Activated CD4-positive, alpha-beta T cell treated with anti-CD3 and anti-CD28 coated beads for 48 hours (primary cell): ENCODE data around the gene OPA3.

Experiments
- DNase-seq: peaks from one replicate; pipeline ENCODE4 v3.0.0-alpha.2; 2020

OPA3 gene

GRCh38 chr19:45500918-45501729, 83.5 kb downstream of the OPA3 start:
- no peak for DNase-seq

DNA sequence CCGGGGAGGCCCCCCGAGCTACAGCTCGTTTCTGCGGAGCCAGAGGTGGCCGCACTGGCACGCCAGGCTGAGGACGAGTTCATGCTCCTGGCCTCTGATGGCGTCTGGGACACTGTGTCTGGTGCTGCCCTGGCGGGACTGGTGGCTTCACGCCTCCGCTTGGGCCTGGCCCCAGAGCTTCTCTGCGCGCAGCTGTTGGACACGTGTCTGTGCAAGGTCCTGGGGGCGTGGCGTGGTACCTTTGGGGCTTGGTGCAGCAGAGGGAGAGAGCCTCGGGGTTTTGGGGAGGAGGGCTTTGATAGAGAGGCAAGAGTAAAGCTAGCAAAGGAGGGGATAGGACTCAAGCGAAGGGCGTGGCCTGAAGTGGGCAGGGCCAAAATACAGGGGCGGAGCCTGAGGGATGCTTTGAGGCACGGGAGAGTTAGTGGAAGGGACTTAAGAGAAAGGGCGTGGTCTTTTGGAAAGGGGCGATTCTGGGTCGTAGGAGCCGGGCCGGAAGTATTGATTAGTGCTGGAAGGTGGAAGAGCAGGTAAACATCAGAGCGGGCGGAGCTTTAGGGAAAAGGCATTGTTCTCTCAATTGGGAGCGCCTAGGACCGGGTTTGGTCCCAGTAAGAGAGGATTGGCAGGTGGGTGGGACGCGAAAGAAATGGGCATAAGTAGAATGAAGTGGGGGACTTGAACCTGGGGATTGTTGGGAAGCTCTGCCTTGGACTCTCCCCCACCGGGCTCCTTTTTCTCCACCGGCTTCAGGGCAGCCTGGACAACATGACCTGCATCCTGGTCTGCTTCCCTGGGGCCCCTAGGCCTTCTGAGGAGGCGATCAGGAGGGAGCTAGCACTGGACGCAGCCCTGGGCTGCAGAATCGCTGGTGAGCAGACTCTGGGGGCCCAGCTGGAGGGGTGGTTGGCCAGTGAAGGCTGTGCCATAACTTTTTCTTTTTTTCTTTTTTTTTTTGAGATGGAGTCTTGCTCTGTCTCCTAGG, 85.1 kb downstream of the OPA3 start:
- peak; percentile 88 for DNase-seq

GRCh38 chr19:45498411-45499195, 86.0 kb downstream of the OPA3 start, which contains the start of gene PPM1N:
Gene PPM1N, plus strand, starts transcription at chr19:45498443. Its CDS starts 30 bp downstream, at chr19:45498473.
- DNase-seq, result peak; percentile 74

DNA sequence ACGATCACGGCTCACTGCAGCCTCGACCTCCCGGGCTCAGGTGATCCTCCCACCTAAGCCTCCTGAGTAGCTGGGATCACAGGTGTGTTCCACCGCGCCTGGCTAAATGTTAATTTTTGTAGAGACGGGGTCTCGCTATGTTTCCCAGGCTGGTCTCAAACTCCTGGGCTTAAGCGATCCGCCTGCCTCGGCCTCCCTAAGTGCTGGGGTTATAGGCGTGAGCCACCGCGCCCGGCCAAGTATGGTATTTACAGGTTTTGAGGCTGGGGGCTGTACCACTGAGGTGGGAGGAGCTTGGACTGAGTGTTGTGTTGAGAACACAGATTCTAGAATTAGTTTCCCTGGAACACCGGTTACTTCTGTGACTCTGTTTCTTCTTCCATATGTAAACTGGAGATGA, 86.8 kb downstream of the OPA3 start:
- no peak for DNase-seq

GRCh38 chr19:45496349-45496953, 88.2 kb downstream of the OPA3 start:
- peak; percentile 45 for DNase-seq

- DNase-seq, result no peak
These were observed 89.4 kb downstream of the OPA3 start for GRCh38 chr19:45495178-45495577.

DNA sequence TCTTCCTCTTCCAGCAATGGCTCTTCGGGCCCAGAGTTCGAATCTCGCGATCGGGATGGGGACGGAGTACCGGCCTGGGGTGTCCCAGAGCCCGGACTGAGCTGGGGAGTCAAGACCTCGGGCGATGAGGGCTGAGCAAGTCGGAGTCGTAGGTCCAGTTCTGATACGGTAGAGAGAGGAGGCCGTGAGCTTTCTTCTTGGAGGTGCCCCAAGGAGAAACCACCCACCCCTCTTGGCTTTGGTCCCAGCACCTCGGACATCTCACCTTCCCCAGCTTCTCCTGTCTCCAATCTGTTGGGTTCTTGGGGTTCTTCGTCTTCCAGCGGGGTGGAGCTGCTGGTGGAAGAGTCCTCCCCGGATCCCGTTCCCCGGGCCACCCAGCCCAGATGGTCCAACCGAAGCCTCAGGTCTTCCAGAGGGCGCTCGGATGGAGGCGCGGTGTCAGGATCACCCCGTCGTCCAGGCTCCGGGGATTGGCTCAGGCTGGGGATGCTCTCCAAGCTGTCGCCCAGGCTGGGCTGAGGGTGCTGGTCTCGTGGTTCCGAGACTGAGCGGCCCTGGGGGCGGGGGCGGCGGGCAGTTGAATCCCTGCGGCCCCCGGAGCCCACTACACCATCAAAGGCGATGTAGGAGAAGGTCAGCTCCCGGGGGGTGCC, 90.2 kb downstream of the OPA3 start:
- no peak for DNase-seq

- no peak for DNase-seq
These were observed 91.8 kb downstream of the OPA3 start for GRCh38 chr19:45492627-45493470.

- DNase-seq, result no peak
These were observed 92.4 kb downstream of the OPA3 start for GRCh38 chr19:45492137-45492626.

DNA sequence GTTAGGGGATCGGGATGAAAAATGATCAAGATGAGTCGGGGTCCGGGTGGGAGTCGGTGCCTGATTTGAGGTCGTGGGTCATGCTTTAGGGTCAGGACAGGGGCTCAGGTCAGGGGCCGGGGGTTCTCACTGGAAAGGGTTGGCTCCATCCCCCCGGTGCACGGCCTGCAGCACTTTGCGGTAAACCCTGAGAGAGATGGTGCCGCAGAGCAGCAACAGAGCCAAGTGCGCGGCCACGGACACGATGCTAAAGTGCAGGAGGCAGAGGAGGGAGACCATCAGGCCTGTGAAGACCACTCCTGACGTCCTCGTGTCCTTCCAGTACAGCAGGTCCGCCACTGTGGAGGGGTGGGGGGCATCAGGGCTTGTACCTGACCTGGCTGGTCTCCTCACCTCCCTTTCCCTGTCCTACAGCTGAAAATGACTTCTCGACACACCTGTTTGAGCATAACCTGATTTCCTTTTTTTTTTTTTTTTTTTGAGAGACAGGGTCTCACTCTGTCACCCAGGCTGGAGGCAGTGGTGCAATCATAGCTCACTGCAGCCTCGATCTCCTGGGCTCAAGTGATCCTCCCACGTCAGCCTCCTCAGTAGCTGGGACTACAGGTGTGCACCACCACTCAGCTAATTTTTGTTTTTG, 95.3 kb downstream of the OPA3 start:
- DNase-seq, result no peak

GRCh38 chr19:45488708-45489107, 95.9 kb downstream of the OPA3 start:
- DNase-seq, result no peak

DNA sequence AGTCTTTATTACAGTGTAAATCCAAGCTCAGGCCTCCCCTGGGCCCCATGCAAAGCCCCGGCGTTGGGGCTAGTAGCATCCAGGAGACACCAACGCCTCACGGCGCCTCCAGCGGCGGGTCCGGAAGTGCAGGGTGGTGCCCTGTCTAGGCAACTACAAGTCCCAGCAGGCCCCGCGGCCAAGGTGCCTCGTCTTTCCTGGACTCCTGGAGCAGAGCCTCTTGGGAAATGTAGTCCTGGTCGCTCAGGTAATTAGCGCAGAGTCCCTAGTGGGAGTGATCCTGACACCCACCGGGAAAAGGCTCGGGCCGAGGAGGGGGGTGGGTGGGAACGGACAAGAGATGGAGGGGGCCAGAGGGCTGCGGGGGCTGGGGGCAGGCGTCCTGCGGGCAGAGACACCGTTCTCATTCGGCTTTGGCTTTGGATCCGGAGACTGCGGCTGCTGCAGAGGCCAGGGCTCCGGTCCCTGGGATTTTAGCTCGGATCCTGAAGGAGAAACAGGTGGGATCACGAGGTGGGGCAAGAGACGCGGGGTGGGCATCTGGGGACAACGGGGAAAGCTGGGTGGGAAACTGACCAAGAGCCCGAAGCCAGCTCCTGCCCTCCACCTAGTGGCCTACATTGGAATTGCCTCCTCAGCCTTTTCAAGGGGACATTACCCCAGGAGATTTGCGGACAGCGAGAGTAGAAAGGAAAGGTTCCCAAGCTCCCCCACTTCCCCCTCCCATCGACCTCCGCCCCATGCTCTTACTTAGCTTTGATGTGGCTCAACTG, 99.1 kb downstream of the OPA3 start:
- peak; percentile 99 for DNase-seq

- DNase-seq, result no peak
These were observed 100.2 kb downstream of the OPA3 start for GRCh38 chr19:45484273-45484945.

DNA sequence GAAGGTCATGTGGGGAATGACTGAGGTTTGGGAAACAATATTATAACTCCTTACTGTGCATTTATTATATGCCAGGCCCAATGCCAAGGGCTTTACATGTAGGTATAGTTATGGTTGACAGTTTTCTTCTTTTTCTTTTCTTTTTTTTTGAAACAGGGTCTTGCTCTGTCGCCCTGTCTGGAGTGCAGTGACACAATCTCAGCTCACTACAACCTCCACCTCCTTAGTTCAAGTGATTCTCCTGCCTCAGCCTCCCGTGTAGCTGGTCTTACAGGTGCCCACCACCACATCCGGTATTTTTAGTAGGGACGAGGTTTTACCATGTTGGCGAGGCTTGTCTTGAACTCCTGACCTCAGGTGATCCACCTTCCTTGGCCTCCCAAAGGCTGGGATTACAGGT, 101.6 kb downstream of the OPA3 start:
- DNase-seq, result no peak

GRCh38 chr19:45478454-45479238, 106.0 kb downstream of the OPA3 start:
- DNase-seq, result peak; percentile 94

DNA sequence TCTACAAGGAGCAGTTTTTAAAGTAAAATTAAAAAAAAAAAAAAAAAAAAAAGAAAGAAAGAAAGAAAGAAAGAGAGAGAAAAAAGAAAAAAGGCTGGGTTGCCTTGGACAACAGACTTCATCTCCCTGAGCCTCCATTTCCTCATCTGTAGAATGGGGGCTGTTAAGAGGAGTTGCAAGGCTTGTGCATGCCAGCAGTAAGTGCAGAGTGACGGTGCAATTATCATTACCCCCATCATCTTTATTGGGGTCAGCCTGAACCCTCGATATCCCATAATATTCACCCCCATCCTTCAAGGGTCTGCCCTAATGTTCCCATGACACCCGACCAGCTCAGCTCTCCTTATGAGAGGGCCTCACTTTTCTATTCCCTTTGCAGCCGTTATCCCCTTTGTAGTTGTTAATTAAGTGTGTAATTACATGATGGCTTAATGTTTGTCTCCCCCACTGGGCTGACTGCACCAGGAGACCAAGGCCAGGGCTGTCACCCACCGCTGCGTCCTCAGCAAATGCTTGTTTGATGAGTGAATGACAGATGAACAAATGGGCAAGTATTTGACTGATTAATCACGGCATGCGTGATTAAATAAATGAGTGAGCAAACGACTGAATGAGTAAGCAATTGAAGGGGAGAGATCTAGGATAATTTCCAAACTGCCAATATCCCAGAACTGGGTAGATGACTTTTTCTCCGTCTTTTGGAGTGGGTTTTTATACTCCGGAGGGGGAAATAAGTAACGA, 106.7 kb downstream of the OPA3 start:
- peak; percentile 51 for DNase-seq
